T-helper 9 cell (primary cell): ENCODE results near the gene TMEM219.

Experiments
- DNase-seq: peaks from one replicate; pipeline ENCODE4 v3.0.0-alpha.2; 2020

Gene TMEM219

GRCh38 chr16:29983420-29984136, 21.7 kb downstream of the TMEM219 start:
- DNase-seq, result no peak

- no peak for DNase-seq
These were observed 22.4 kb downstream of the TMEM219 start for GRCh38 chr16:29984137-29984763.

- DNase-seq, result no peak
These were observed 22.9 kb downstream of the TMEM219 start for GRCh38 chr16:29984764-29985147.

- DNase-seq, result no peak
These were observed 23.5 kb downstream of the TMEM219 start for GRCh38 chr16:29985271-29985811.

GRCh38 chr16:29986231-29986630, 24.4 kb downstream of the TMEM219 start:
- no peak for DNase-seq

GRCh38 chr16:29986931-29987330, 25.1 kb downstream of the TMEM219 start:
- DNase-seq, result no peak

- DNase-seq, result no peak
These were observed 25.6 kb downstream of the TMEM219 start for GRCh38 chr16:29987371-29988085.

GRCh38 chr16:29988346-29989075, 26.6 kb downstream of the TMEM219 start:
- no peak for DNase-seq

- no peak for DNase-seq
These were observed 27.4 kb downstream of the TMEM219 start for GRCh38 chr16:29989111-29989858.

GRCh38 chr16:29990034-29990433, 28.2 kb downstream of the TMEM219 start:
- no peak for DNase-seq

GRCh38 chr16:29990883-29991570, 29.1 kb downstream of the TMEM219 start:
- no peak for DNase-seq

- DNase-seq, result no peak
These were observed 29.7 kb downstream of the TMEM219 start for GRCh38 chr16:29991571-29991904.

GRCh38 chr16:29992344-29992967, 30.6 kb downstream of the TMEM219 start:
- DNase-seq, result no peak

- no peak for DNase-seq
These were observed 31.5 kb downstream of the TMEM219 start for GRCh38 chr16:29993191-29993902.

- DNase-seq, result no peak
These were observed 32.2 kb downstream of the TMEM219 start for GRCh38 chr16:29993903-29994599.

- no peak for DNase-seq
These were observed 32.9 kb downstream of the TMEM219 start for GRCh38 chr16:29994600-29995323.

- DNase-seq, result peak; percentile 83
These were observed 33.5 kb downstream of the TMEM219 start, which contains the start of gene HIRIP3 for GRCh38 chr16:29995324-29995910. Gene HIRIP3, minus strand, starts transcription at chr16:29995617. Its CDS starts 12 bp downstream, at chr16:29995605.

GRCh38 chr16:29995911-29996765, 34.3 kb downstream of the TMEM219 start, which contains the start of gene INO80E:
Gene INO80E, plus strand, starts transcription at chr16:29996241. Its CDS starts 70 bp downstream, at chr16:29996311.
- peak; percentile 99 for DNase-seq
